Activated T-cell treated with anti-CD3 and anti-CD28 coated beads for 4 hours (primary cell): ENCODE results near the gene ACOD1.
A peak's percentile ranks its signal among the peaks of the same experiment; 100 is the strongest.
"Not testable (repeated sequence)": the region's sequence is repeated elsewhere in the genome, so short reads cannot be mapped to it uniquely, and the experiment has no call there.

Experiments used
- DNase-seq: peaks from one replicate; pipeline ENCODE4 v3.0.0-alpha.2; 2020

ACOD1 gene

DNA sequence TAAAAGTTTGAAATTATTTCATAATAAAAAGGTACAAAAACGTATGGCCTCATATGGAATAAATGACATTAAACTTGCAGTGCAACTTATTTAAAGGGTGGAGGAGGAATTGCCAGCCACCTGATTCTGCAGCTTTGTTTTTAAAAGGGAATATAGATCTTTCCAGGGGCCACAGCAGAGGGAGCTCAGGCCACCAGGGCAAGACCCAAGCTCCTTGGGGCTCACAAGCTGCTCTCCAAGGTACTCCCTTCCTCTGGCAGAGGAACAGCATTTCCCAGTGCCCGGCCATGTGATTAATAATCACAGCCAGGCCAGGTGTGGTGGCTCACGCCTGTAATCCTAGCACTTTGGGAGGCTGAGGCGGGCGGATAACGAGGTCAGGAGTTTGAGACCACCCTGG is 6.2 kb downstream of the ACOD1 start:
- DNase-seq: no peak

DNA sequence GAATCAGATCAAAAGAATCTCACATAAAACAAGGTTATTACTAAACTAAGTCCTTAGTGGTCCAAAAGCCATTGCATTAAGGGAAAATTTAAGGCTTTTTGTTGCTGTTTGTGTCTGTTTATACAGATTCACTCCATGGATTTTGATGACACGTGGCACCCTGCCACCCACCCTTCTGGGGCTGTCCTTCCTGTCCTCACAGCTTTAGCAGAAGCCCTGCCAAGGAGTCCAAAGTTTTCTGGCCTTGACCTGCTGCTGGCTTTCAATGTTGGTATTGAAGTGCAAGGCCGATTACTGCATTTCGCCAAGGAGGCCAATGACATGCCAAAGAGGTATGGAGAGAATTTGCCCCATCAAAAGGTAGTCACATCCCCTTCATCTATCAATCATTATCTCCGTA is 6.9 kb downstream of the ACOD1 start:
- no peak for DNase-seq

GRCh38 chr13:76955661-76956060 is 7.3 kb downstream of the ACOD1 start:
- DNase-seq: no peak

DNA sequence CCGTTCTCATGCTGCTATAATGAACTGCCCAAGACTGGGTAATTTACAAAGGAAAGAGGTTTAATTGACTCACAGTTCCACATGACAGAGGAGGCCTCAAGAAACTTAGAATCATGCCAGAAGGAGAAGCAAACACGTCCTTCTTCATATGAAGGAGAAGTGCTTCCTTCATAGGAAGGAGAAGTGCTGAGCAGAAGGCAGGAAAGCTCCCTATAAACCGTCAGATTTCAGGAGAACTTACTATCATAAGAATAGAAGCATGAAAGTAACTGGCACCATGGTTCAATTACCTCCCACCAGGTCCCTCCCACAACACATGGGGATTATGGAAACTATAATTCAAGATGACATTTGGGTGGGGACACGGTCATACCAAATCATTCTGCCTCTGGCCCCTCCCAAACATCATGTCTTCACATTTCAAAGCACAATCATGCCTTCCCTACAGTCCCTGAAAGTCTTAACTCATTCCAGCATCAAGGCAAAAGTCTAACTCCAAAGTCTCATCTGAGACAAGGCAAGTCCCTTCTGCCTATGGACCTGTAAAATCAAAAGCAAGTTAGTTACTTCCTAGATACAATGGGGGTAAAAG is 10.6 kb downstream of the ACOD1 start:
- DNase-seq: no peak

GRCh38 chr13:76959734-76960133 is 11.4 kb downstream of the ACOD1 start:
- DNase-seq: not testable (repeated sequence)

GRCh38 chr13:76965759-76966421 is 17.6 kb downstream of the ACOD1 start:
- no peak for DNase-seq

DNA sequence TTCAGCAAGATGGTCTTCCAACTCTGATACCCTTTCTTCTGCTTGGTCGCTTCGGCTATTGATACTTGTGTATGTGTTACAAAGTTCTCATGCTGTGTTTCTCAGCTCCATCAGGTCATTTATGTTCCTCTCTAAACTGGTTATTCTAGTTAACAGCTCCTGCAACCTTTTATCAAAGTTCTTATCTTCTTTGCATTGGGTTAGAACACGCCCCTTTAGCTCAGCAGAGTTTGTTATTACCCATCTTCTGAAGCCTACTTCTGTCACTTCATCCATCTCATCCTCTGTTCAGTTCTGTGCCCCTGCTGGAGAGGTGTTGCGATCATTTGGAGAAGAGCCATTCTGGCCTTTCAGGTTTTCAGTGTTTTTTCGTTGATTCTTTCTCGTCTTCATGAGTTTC is 18.7 kb downstream of the ACOD1 start:
- no peak for DNase-seq

- no peak for DNase-seq
Measured at GRCh38 chr13:76968041-76968440, 19.7 kb downstream of the ACOD1 start.

GRCh38 chr13:76969488-76970365 is 21.4 kb downstream of the ACOD1 start:
- no peak for DNase-seq

DNA sequence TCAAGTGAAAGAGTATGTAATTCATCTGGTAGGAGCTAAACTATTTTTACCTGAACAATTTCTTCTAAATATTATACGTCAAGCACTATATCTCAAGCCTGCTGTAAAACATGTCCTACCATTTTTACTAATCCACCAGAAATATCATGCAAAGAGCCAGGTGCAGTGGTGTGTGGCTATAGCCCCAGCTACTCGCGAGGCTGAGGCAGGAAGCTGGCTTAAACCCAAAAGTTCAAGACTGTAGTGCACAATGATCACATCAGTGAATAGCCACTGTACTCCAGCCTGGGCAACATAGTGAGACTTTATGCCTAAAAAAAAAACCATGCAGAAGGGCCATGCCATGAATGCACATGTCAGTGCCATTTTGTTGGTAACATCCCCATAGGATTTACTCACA is 22.9 kb downstream of the ACOD1 start:
- no peak for DNase-seq

GRCh38 chr13:76971851-76972829 is 23.8 kb downstream of the ACOD1 start:
- DNase-seq: no peak

DNA sequence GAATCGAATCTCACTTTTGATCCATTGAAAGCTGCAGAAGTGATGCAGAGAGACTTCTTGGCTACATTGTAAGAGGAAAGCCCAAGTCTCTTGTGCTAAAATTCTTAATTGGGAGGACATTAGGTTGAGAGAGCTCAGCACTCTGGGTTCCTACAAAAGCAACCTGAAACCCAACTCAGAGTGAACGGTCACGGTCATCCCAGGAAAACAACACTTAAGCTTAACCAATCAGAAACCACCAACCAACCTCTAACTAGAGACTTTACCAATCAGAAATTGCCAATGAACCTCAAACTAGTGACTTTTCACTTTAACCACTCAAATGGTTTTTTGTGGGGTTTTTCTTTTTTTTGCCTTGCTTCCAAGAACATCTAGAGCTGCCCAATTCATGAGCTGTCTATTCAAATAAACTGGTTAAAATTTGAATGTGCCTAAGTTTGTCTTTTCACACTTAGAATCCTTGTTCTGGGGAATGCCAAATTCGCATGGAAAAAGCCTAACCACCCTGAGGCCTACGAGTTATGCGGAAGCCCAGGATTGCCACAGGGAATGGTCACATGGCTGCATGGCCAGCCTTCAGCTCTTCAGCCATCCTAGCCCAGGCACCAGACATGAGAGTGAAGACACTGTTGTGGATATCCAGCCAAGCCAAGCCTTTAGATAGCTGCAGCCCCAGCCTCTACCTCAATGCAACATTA is 25.8 kb downstream of the ACOD1 start:
- DNase-seq: no peak

DNA sequence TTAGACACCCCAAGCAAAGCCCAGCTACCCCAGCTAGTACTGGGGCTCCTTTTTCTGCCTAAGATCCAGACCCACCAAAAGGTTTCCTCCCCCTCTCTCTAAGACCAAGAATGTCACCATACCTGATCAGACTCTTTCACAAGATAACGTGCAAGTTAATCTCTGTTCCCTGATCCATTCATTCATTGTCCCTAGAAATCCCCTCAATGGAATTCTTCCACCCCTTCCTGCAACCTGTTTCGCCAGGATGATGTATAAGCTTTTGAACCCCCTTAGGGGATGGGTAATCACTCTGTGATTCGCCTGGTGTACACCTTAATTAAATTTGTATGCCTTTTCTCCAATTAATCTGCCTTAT is 26.3 kb downstream of the ACOD1 start:
- DNase-seq: no peak

- DNase-seq: no peak
Measured at GRCh38 chr13:76975863-76976262, 27.6 kb downstream of the ACOD1 start.

GRCh38 chr13:76976490-76976889 is 28.2 kb downstream of the ACOD1 start:
- no peak for DNase-seq

- DNase-seq: no peak
Measured at GRCh38 chr13:76976929-76977328, 28.6 kb downstream of the ACOD1 start.

GRCh38 chr13:76980075-76980718 is 31.9 kb downstream of the ACOD1 start:
- DNase-seq: peak; percentile 84

DNA sequence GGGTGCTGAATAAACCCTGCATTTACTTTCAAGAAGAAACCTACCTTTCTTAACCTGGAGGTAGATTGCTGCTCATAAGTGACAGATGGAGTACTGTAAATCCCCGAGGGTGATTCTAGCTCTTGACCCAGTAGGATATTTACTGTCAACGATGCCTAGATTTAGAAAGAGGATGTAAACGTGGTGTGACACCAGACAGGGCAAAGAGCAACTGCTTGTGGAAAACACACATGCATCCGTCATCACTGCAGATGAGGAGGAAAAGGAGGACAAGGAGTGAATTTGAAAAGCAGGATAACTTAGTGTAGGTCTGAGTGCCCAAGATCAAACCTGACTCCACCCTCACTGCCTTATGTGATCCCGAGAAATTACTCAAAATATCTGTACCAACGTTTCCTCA is 33.8 kb downstream of the ACOD1 start:
- DNase-seq: no peak

DNA sequence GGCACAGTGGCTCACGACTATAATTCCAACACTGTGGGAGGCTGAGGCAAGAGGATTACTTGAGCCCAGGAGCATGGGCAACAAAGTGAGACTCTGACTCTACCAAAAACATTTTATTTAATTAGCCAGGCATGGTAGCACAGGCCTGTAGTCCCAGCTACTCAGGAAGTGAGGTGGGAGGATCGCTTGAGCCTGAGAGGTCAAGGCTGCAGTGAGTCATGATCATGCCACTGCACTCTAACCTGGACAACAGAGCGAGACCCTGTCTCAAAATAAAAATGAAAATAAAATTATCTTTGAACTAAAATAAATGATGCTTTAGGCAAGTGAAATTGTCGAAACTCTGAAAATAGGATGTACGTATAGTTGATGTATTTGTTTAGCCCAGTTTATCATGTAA is 35.4 kb downstream of the ACOD1 start:
- no peak for DNase-seq

GRCh38 chr13:76991432-76991795 is 43.1 kb downstream of the ACOD1 start:
- DNase-seq: peak; percentile 49

GRCh38 chr13:76991796-76992547 is 43.7 kb downstream of the ACOD1 start, which contains the start of gene CLN5:
Gene CLN5, plus strand, starts transcription at chr13:76992081. Its CDS starts 18 bp downstream, at chr13:76992099.
- peak; percentile 85 for DNase-seq
